Stomach (tissue), 4 donors: ENCODE data around the gene SMYD3.

Source experiments
- EP300 ChIP-seq: sonication (generic); formaldehyde crosslinking; IDR thresholded peaks from one replicate; pipeline ENCODE4 v1.6.1; 2017; ENCODE audit warnings: antibody characterized with exemption
- POLR2A ChIP-seq, 4 donors: fragments of 450-650 bp; IDR thresholded peaks; one replicate each; pipeline ENCODE4 v1.6.1; 2016; ENCODE audit warnings: antibody characterized with exemption in 4 of 4, control low read depth in 2 of 4, mild to moderate bottlenecking in 1 of 4, moderate library complexity in 1 of 4
- POLR2AphosphoS5 ChIP-seq, 3 donors: sonication (generic); formaldehyde crosslinking; IDR thresholded peaks; one replicate each; pipeline ENCODE4 v1.6.1; 2016; ENCODE audit warnings: antibody characterized with exemption in 3 of 3
- TF ChIP-seq, protein P1 (sequence below), 7 experiments: fragments of 450-650 bp in 4 of 7; fragments of 200-600 bp in 3 of 7; sonication (generic) in 3 of 7; IDR thresholded peaks; one replicate each; pipeline ENCODE4 v1.5.1; 2016 to 2019; ENCODE audit warnings: antibody characterized with exemption in 7 of 7, control low read depth in 2 of 7, mild to moderate bottlenecking in 1 of 7

DNA sequence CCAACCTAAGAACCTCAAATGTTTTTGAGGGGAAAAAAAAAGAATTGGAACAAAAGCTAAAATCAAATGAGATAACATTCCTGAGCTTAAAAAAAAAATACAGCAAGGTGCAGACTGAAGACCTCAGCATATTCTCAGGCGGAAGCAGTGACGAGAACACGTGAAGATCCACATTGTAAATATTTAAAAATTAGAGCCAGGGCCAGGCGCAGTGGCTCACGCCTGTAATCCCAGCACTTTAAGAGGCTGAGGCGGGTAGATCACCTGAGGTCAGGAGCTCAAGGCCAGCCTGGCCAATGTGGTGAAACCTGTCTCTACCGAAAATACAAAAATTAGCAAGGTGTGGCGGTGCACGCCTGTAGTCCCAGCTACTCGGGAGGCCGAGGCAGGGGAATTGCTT, 43.3 kb upstream of the SMYD3 start:
- TF ChIP-seq EP300 (no peak), POLR2AphosphoS5 (IDR thresholded peaks at IDR 0.05) (no peak), POLR2A (IDR thresholded peaks at IDR 0.05) (no peak)
- TF ChIP-seq, protein P1, sequence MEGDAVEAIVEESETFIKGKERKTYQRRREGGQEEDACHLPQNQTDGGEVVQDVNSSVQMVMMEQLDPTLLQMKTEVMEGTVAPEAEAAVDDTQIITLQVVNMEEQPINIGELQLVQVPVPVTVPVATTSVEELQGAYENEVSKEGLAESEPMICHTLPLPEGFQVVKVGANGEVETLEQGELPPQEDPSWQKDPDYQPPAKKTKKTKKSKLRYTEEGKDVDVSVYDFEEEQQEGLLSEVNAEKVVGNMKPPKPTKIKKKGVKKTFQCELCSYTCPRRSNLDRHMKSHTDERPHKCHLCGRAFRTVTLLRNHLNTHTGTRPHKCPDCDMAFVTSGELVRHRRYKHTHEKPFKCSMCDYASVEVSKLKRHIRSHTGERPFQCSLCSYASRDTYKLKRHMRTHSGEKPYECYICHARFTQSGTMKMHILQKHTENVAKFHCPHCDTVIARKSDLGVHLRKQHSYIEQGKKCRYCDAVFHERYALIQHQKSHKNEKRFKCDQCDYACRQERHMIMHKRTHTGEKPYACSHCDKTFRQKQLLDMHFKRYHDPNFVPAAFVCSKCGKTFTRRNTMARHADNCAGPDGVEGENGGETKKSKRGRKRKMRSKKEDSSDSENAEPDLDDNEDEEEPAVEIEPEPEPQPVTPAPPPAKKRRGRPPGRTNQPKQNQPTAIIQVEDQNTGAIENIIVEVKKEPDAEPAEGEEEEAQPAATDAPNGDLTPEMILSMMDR (IDR thresholded peaks at IDR 0.05), result no peak
